HepG2 (cell line): Measurements from ENCODE around the gene EVPLL. TPM values are rescaled to one million over a fixed set of nuclear protein-coding genes. Genes with fewer than 3 reads are reported as not detected.
A peak's percentile ranks its signal among the peaks of the same experiment; 100 is the strongest.

Source experiments
- AGO1 ChIP-seq: fragments of 200-400 bp; formaldehyde crosslinking; IDR thresholded peaks from 2 replicates; pipeline ENCODE4 v1.6.1; 2017; ENCODE audit warnings: mild to moderate bottlenecking, low read depth, low read length, moderate library complexity; ENCODE audit not compliant: poor library complexity, severe bottlenecking
- BRCA1 ChIP-seq: sonication (generic); formaldehyde crosslinking; IDR thresholded peaks from 2 replicates; pipeline ENCODE4 v1.4.0; 2020; ENCODE audit warnings: missing genetic modification reagents
- ELF3 ChIP-seq: IDR thresholded peaks from 2 replicates; pipeline ENCODE4 v1.6.1; 2016; ENCODE audit warnings: missing genetic modification reagents, missing compliant biosample characterization
- GTF2F1 ChIP-seq: fragments of 150-350 bp; IDR thresholded peaks from 2 replicates; pipeline ENCODE4 v1.6.1; 2014; ENCODE audit warnings: low read length
- MBD4 ChIP-seq: IDR thresholded peaks from 2 replicates; pipeline ENCODE4 v1.6.1; 2012; ENCODE audit warnings: low read length, inconsistent platforms, borderline replicate concordance
- MED8 ChIP-seq: sonication (generic); formaldehyde crosslinking; IDR thresholded peaks from 2 replicates; pipeline ENCODE4 v1.8.1; 2023; ENCODE audit warnings: mild to moderate bottlenecking, missing genetic modification reagents; ENCODE audit not compliant: insufficient replicate concordance
- NFAT5 ChIP-seq: sonication (generic); formaldehyde crosslinking; IDR thresholded peaks from 2 replicates; pipeline ENCODE4 v1.4.0; 2020; ENCODE audit warnings: missing genetic modification reagents
- NR2F6 ChIP-seq, 2 experiments: IDR thresholded peaks; 2 replicates each; pipeline ENCODE4 v1.6.1; 2016; ENCODE audit warnings: antibody characterized with exemption in 1 of 2, mild to moderate bottlenecking in 1 of 2
- PAWR ChIP-seq: sonication (generic); formaldehyde crosslinking; IDR thresholded peaks from 2 replicates; pipeline ENCODE4 v1.4.0; 2020; ENCODE audit warnings: missing genetic modification reagents, mild to moderate bottlenecking, borderline replicate concordance
- RNF2 ChIP-seq: fragments of 450-650 bp; conservative IDR thresholded peaks from 2 replicates; pipeline ENCODE4 v1.6.1; 2016; ENCODE audit warnings: low read depth
- TOPORS ChIP-seq: sonication (generic); formaldehyde crosslinking; IDR thresholded peaks from 2 replicates; pipeline ENCODE4 v1.8.0; 2023; ENCODE audit warnings: mild to moderate bottlenecking, missing genetic modification reagents
- XRCC5 ChIP-seq: fragments of 200-400 bp; formaldehyde crosslinking; optimal IDR thresholded peaks from 2 replicates; pipeline ENCODE3; 2017; ENCODE audit warnings: mild to moderate bottlenecking, low read length
- ZFP82 ChIP-seq: sonication (generic); formaldehyde crosslinking; IDR thresholded peaks from 2 replicates; pipeline ENCODE4 v1.5.1; 2020; ENCODE audit warnings: mild to moderate bottlenecking, missing genetic modification reagents, borderline replicate concordance
- ZNF142 ChIP-seq: sonication (generic); formaldehyde crosslinking; IDR thresholded peaks from 2 replicates; pipeline ENCODE4 v1.4.0; 2020; ENCODE audit warnings: missing genetic modification reagents
- ZNF749 ChIP-seq: sonication (generic); formaldehyde crosslinking; IDR thresholded peaks from 2 replicates; pipeline ENCODE4 v1.8.0; 2022; ENCODE audit warnings: mild to moderate bottlenecking, missing genetic modification reagents, moderate library complexity, borderline replicate concordance
- ZNF781 ChIP-seq: sonication (generic); formaldehyde crosslinking; IDR thresholded peaks from 2 replicates; pipeline ENCODE4 v1.5.1; 2020; ENCODE audit warnings: borderline replicate concordance, mild to moderate bottlenecking, missing genetic modification reagents; ENCODE audit errors: not compliant biosample characterization
- polyA plus RNA-seq, 8 experiments: library from polyadenylated mRNA; depleted of rRNA in 3 of 8; stranded (reverse) in 7 of 8; unstranded in 1 of 8; fragments of >200 nt; fragmentation: Illumina TruSeq in 4 of 8; extraction: Trizol in 4 of 8; gene quantifications; 2 replicates each; pipeline versions ENCODE4 v1.2.1 to v1.2.3, GENCODE V29; 2011 to 2016; ENCODE audit warnings: low read depth in 4 of 8, missing spikeins in 1 of 8, mixed read lengths in 1 of 8; ENCODE audit not compliant: insufficient read depth in 1 of 8
- total RNA-seq, 5 experiments: library from RNA; depleted of rRNA; stranded (reverse); fragments of >200 nt; fragmentation: Illumina TruSeq; extraction: Trizol; gene quantifications; 2 replicates each; pipeline ENCODE4 v1.2.3, GENCODE V29; 2016; ENCODE audit warnings: low read depth in 1 of 5

Gene EVPLL
- total and polyA plus RNA-seq, 2 of the 13 experiments (the other 11 are each of a cell fraction or from before 2014, with no cell fraction given) = 0.07 TPM; not detected in 1

GRCh38 chr17:18363101-18364049 is 14.2 kb upstream of the EVPLL start, which contains the start of gene SHMT1 (continued):
- TF ChIP-seq GTF2F1 (no peak), RNF2 (no peak; the same call in 1 of the 2 replicates), ZNF142 (CRISPR knock-in tag) (peak; percentile 75; the same call in 1 of the 2 replicates), ELF3 (CRISPR knock-in tag) (no peak), NFAT5 (CRISPR knock-in tag) (no peak), PAWR (CRISPR knock-in tag) (no peak), ZFP82 (CRISPR knock-in tag) (peak; percentile 86), BRCA1 (CRISPR knock-in tag) (peak; percentile 75; the same call in 1 of the 2 replicates), MBD4 (no peak), MED8 (CRISPR knock-in tag) (no peak), XRCC5 (no peak), AGO1 (no peak), NR2F6 (IDR thresholded peaks at IDR 0.05) (no peak), NR2F6 (CRISPR knock-in tag; IDR thresholded peaks at IDR 0.05) (no peak; the same call in 1 of the 2 replicates), TOPORS (no peak), ZNF749 (CRISPR knock-in tag) (peak; percentile 81), ZNF781 (CRISPR knock-in tag) (no peak)
